HAP-1 (cell line): ENCODE measurements around the gene PDZK1IP1.
"Not testable (repeated sequence)": the region's sequence is repeated elsewhere in the genome, so short reads cannot be mapped to it uniquely, and the experiment has no call there.

Source experiments
- DNase-seq, 2 experiments: peaks; one replicate each; pipeline ENCODE4 v3.0.0-alpha.2; 2016 to 2020; ENCODE audit warnings: low spot score in 2 of 2
- H3K27me3 ChIP-seq: fragments of 250-450 bp; sonication (Bioruptor Pico); 2 replicates; pipeline ENCODE4 v1.5.1; 2020; ENCODE audit warnings: low read depth, mild to moderate bottlenecking, moderate library complexity
- H3K36me3 ChIP-seq: fragments of 250-450 bp; sonication (Bioruptor Pico); replicated peaks from 2 replicates; pipeline ENCODE4 v1.5.1; 2020; ENCODE audit warnings: mild to moderate bottlenecking
- H3K4me1 ChIP-seq: fragments of 250-450 bp; sonication (Bioruptor Pico); 2 replicates; pipeline ENCODE4 v1.5.1; 2020; ENCODE audit warnings: mild to moderate bottlenecking
- H3K4me3 ChIP-seq: fragments of 250-450 bp; sonication (Bioruptor Pico); 2 replicates; pipeline ENCODE4 v1.5.1; 2020; ENCODE audit warnings: mild to moderate bottlenecking, moderate library complexity
- H3K9me3 ChIP-seq: fragments of 250-450 bp; sonication (Bioruptor Pico); 2 replicates; pipeline ENCODE4 v1.5.1; 2020; ENCODE audit warnings: mild to moderate bottlenecking, moderate library complexity
- in situ Hi-C: fragments of 300-500 bp; cut with MboI; formaldehyde crosslinking; loops from 3 replicates; pipeline ENCODE4 v1.14.3; 2020; ENCODE audit warnings: low sequenced_read_pairs, inconsistent platforms, mixed read lengths

Gene PDZK1IP1

DNA sequence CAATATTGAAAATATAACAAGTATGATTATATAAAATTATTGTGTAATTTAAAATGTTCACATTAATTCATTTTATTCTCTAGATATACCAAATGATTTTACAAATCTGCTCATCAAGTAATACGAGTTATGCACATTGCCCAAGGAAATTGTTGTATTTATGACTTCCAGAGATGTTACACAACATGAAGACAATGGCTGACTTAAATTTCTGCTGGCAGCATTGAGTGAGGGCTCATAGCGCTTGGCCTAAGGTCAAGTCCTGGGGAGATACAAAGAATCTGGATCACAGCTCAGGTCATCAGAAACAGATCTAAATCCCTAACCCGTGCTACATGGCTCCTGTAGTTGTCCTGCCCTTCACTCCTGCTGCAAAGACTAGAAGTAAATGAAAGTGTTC is 49.5 kb downstream of the PDZK1IP1 start:
- H3K4me1 ChIP-seq, in situ Hi-C loops, H3K4me3 ChIP-seq, H3K9me3 ChIP-seq, H3K36me3 ChIP-seq, H3K27me3 ChIP-seq, DNase-seq: not testable (repeated sequence)

DNA sequence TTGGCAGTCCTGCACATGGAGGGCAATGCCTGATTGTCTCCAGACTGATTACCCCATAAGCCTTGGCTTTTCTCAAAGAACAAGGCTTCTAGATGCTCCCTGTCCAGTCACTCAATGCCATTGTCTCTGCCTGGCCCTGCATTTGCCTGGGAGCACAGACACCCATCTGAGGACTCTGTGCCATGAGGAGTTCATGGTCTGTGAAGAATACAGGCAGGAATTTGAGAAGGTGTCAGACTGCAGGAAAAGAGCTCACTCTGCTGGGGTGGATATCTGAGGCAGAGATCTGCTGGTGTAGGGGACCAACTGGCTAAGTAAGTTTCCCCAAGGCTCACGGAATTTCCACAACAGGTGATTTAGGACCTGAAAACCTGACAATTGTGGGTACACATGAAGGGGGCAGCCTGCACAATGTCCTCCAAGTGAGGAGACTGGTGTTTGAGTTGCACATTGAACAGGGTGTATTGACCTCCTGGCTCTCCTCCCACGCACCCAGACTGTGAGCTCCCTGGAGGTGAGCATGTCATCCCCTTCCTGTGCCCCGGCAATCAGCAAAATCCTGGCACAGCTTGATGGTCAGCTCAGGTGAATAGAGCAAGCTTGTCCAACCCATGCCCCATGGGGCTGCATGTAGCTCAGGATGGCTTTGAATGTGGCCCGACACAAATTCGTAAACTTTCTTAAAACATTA is 51.8 kb downstream of the PDZK1IP1 start:
- H3K9me3 ChIP-seq: no peaks in the 10 kb centered on the region
- DNase-seq: no peak
- no peaks in the 10 kb centered on the region for H3K4me1 ChIP-seq
- H3K27me3 ChIP-seq: 0 out of 2 replicates have a peak, but pooled peaks cover 5% of the 10 kb centered on the region
- in situ Hi-C loops: no loop called here
- no peak overlapping the region for H3K4me3 ChIP-seq
- H3K36me3 ChIP-seq: no peaks in the 10 kb centered on the region

DNA sequence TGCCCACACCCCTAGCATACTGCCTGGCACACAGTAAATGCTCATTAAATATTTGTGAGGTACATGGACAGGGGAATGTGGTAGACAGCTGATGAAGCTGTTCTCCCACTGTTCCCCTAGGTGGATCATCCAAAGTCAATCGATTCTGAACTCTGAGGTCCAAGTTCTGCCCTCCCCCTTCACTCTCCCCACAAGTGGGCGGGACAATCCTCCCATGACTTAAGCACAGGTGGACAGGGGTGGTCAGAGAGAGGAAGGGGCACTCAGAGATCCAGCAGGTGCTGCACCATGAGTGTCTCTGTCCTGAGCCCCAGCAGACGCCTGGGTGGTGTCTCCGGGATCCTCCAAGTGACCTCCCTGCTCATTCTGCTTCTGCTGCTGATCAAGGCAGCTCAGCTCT is 52.6 kb downstream of the PDZK1IP1 start, which contains the start of gene CYP4A22:
CYP4A22 (plus strand) TSS at position 244 of the 400 bp plus-strand sequence; CDS start at position 289, 45 bp downstream.
- in situ Hi-C loops: no loop called here
- Histone ChIP-seq H3K9me3 (no peaks in the 10 kb centered on the region), H3K4me1 (no peaks in the 10 kb centered on the region), H3K27me3 (0 out of 2 replicates have a peak, but pooled peaks cover 5% of the 10 kb centered on the region), H3K36me3 (no peaks in the 10 kb centered on the region), H3K4me3 (no peak within 1 kb of the TSS)
- no peak for DNase-seq
